Motor neuron (in vitro differentiated cells): ENCODE results near the gene TRIM7. TPM values are rescaled to one million over a fixed set of nuclear protein-coding genes. Genes with fewer than 3 reads are reported as not detected.
"Not testable (repeated sequence)": the region's sequence is repeated elsewhere in the genome, so short reads cannot be mapped to it uniquely, and the experiment has no call there.

Source experiments
- ATAC-seq, 8 experiments: fragments of 200-7000 bp; cut with Tn5 transposase; replicated peaks in 6 of 8; 2 replicates each; pipeline ENCODE4 v1.8.0; 2021; ENCODE audit warnings: mild to moderate bottlenecking in 8 of 8, moderate library complexity in 8 of 8
- H3K27ac ChIP-seq, 2 donors: fragments of 250-450 bp; sonication (Bioruptor Pico); 2 replicates each; pipeline ENCODE4 v1.9.0; 2021; ENCODE audit warnings: antibody characterized with exemption in 2 of 2, mild to moderate bottlenecking in 2 of 2, moderate library complexity in 1 of 2
- H3K4me1 ChIP-seq, 2 donors: fragments of 250-450 bp; sonication (Bioruptor Pico); replicated peaks in 1 of 2; 2 replicates each; pipeline ENCODE4 v1.6.1; 2021; ENCODE audit warnings: antibody characterized with exemption in 2 of 2, mild to moderate bottlenecking in 2 of 2, moderate library complexity in 1 of 2
- H3K4me3 ChIP-seq, 5 donors: fragments of 250-450 bp; sonication (Bioruptor Pico); 2 replicates each; pipeline ENCODE4 v1.9.0; 2021; ENCODE audit warnings: antibody characterized with exemption in 5 of 5, mild to moderate bottlenecking in 5 of 5, moderate library complexity in 4 of 5
- WGBS, 10 experiments: fragments of 450-650 bp; shearing (Covaris generic); methylation state at CpG; one replicate each; pipeline ENCODE4 v1.0.0; 2022; 5-methylcytosine and 5-hydroxymethylcytosine counted together
- in situ Hi-C, 9 experiments: fragments of 400-800 bp; cut with MboI; loops; one replicate each; pipeline ENCODE4 v1.15.0; 2021; ENCODE audit warnings: low sequenced_read_pairs in 9 of 9, low pct_unique_long_range_greater_than_20kb in 2 of 9; ENCODE audit not compliant: unreplicated experiment in 9 of 9
- total RNA-seq, 8 experiments: library from RNA; unstranded; fragments of 300-600 nt; gene quantifications; 2 replicates each; pipeline versions ENCODE4 v1.2.3 to v1.2.4, GENCODE V29; 2022

Gene TRIM7
- total RNA-seq, 8 experiments from 2014 or later, result 0.38 to 3.1 (median 1.2) TPM

- H3K27ac ChIP-seq, result peak overlapping the region in 1 of 2 donors; percentile 26
- H3K4me1 ChIP-seq, result peaks cover 0 to 6% of the 10 kb centered on the region in 2 donors
- peak overlapping the region; percentile 33 to 49 (median 41) for H3K4me3 ChIP-seq
- in situ Hi-C loops, result no loop called here
- ATAC-seq, result peak; percentile 3 to 41 (median 24)
- WGBS, 10 experiments, result 0 to 12% (median 2%) methylated on average over 3 to 19 of the region's 46 CpGs
Measured at GRCh38 chr5:181217111-181217802, 12.3 kb upstream of the TRIM7 start.

GRCh38 chr5:181215997-181216989 lies 11.3 kb upstream of the TRIM7 start:
- in situ Hi-C loops, result no loop called here
- peak overlapping the region; percentile 33 to 49 (median 41) for H3K4me3 ChIP-seq
- WGBS, 10 experiments, result 7 to 100% (median 25%) methylated on average over 1 to 22 of the region's 44 CpGs; no CpG with 5 or more reads in 2 of the 10 experiments
- peaks cover 0 to 6% of the 10 kb centered on the region in 2 donors for H3K4me1 ChIP-seq
- peak in 1 of 8 experiments; percentile 2 for ATAC-seq
- no peak overlapping the region for H3K27ac ChIP-seq

DNA sequence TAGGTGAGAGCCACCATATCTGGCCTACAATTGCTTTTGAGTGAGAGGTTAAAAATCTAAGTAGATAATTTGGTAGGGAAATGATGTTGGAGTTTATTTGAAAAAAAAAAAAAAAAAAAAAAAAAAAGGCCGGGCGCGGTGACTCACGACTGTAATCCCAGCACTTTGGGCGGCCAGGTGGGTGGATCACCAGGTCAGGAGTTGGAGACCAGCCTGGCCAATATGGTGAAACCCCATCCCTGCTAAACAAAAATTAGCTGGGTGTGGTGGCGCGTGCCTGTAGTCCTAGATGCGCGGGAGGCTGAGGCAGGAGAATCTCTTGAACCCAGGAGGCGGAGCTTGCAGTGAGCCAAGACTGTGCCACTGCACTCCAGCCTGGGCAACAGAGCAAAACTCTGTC lies 9.3 kb upstream of the TRIM7 start:
- H3K4me3 ChIP-seq, ATAC-seq, H3K4me1 ChIP-seq, H3K27ac ChIP-seq, in situ Hi-C loops: not testable (repeated sequence)
- 55 to 100% (median 92%) methylated on average over 2 to 10 of the region's 10 CpGs; no CpG with 5 or more reads in 3 of the 10 experiments for WGBS, 10 experiments

- H3K4me1 ChIP-seq, result peaks cover 0 to 6% of the 10 kb centered on the region in 2 donors
- in situ Hi-C loops, result no loop called here
- no peak overlapping the region for H3K27ac ChIP-seq
- 20 to 79% (median 53%) methylated on average over 1 to 2 of the region's 2 CpGs; no CpG with 5 or more reads in 2 of the 10 experiments for WGBS, 10 experiments
- ATAC-seq, result no peak
- H3K4me3 ChIP-seq, result no peak overlapping the region
Measured at GRCh38 chr5:181212934-181213333, 7.9 kb upstream of the TRIM7 start.

- Histone ChIP-seq H3K27ac (no peak overlapping the region), H3K4me3 (no peak overlapping the region), H3K4me1 (peaks cover 0 to 6% of the 10 kb centered on the region in 2 donors)
- in situ Hi-C loops, result no loop called here
- ATAC-seq, result no peak
- 38 to 100% (median 87%) methylated on average over 2 to 6 of the region's 6 CpGs; no CpG with 5 or more reads in 2 of the 10 experiments for WGBS, 10 experiments
Measured at GRCh38 chr5:181212080-181212479, 7.1 kb upstream of the TRIM7 start.

- Histone ChIP-seq H3K4me1 (peaks cover 0 to 1% of the 10 kb centered on the region in 2 donors), H3K27ac (no peak overlapping the region), H3K4me3 (no peak overlapping the region)
- 27 to 100% (median 57%) methylated on average over 1 to 7 of the region's 7 CpGs; no CpG with 5 or more reads in 2 of the 10 experiments for WGBS, 10 experiments
- in situ Hi-C loops, result no loop called here
- ATAC-seq, result no peak
Measured at GRCh38 chr5:181211208-181211607, 6.2 kb upstream of the TRIM7 start.

DNA sequence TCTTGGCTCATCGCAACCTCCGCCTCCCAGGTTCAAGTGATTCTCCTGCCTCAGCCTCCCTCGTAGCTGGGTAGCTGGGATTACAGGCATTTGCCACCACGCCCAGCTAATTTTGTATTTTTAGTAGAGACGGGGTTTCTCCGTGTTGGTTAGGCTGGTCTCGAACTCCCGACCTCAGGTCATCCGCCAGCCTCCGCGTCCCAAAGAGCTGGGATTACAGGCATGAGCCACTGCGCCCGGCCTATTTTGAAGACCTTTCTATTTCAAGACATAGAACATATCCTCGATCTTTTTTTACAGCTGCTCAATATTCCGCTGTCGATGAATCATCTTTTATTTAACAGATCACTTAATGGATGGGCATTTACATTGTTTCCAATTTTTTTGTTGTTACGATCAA lies 5.7 kb upstream of the TRIM7 start:
- ATAC-seq, in situ Hi-C loops: not testable (repeated sequence)

DNA sequence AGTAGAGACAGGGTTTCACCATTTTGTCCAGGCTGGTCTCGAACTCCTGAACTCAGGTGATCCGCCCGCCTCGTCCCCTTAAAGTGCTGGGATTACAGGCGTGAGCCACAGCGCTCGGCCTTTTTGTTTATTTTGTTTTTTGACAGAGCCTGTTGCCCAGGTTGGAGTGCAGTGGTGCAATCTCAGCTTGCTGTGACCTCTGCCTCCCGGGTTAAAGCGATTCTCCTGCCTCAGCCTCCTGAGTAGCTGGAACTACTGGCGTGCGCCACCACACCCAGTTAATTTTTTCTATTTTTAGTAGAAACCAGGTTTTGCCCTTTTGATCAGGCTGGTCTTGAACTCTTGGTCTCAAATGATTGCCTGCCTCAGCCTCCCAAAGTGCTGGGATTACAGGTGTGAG lies 5.2 kb upstream of the TRIM7 start:
- H3K4me1 ChIP-seq, H3K27ac ChIP-seq, H3K4me3 ChIP-seq, in situ Hi-C loops, ATAC-seq: not testable (repeated sequence)
- WGBS, 10 experiments, result 50 to 100% (median 81%) methylated on average over 2 to 7 of the region's 11 CpGs; no CpG with 5 or more reads in 3 of the 10 experiments

More for the DNA sequence above, 5.7 kb upstream of the TRIM7 start:
- WGBS, 10 experiments, result 59 to 97% (median 77%) methylated on average over 2 to 13 of the region's 17 CpGs
- not testable (repeated sequence) for H3K4me3 ChIP-seq, H3K27ac ChIP-seq, H3K4me1 ChIP-seq

GRCh38 chr5:181209006-181209405 lies 4.0 kb upstream of the TRIM7 start:
- 77 to 100% (median 97%) methylated on average over 3 to 14 of the region's 24 CpGs; no CpG with 5 or more reads in 4 of the 10 experiments for WGBS, 10 experiments
- H3K27ac ChIP-seq, H3K4me1 ChIP-seq, in situ Hi-C loops, ATAC-seq, H3K4me3 ChIP-seq: not testable (repeated sequence)

DNA sequence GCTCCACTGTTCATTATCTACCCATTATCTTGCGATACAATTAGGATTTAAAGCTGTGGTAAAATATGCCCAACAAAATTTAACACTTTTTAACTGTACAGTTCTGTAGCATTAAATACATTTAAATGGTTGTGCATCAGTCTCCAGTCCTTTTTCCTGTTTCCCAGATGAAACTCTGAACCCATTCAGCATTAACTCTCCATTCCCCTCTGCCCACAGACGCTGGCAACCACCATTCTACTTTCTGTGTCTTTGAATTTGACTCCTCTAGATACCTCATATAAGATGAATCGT lies 2.9 kb upstream of the TRIM7 start:
- no peaks in the 10 kb centered on the region for H3K4me1 ChIP-seq
- in situ Hi-C loops, result no loop called here
- H3K27ac ChIP-seq, result no peak overlapping the region
- ATAC-seq, result no peak
- H3K4me3 ChIP-seq, result peak overlapping the region in 4 of 5 donors; percentile 38 to 42 (median 40)
- 0 to 76% (median 46%) methylated on average over 2 to 3 of the region's 3 CpGs for WGBS, 10 experiments

- peak overlapping the region in 1 of 2 donors; percentile 0 for H3K27ac ChIP-seq
- no peaks in the 10 kb centered on the region for H3K4me1 ChIP-seq
- peak overlapping the region; percentile 38 to 42 (median 40) for H3K4me3 ChIP-seq
- WGBS, 10 experiments, result 1 to 9% (median 3%) methylated on average over 9 to 26 of the region's 36 CpGs; no CpG with 5 or more reads in 1 of the 10 experiments
- in situ Hi-C loops, result no loop called here
- peak; percentile 21 to 64 (median 48) for ATAC-seq
Measured at GRCh38 chr5:181207214-181207959, 2.4 kb upstream of the TRIM7 start.

DNA sequence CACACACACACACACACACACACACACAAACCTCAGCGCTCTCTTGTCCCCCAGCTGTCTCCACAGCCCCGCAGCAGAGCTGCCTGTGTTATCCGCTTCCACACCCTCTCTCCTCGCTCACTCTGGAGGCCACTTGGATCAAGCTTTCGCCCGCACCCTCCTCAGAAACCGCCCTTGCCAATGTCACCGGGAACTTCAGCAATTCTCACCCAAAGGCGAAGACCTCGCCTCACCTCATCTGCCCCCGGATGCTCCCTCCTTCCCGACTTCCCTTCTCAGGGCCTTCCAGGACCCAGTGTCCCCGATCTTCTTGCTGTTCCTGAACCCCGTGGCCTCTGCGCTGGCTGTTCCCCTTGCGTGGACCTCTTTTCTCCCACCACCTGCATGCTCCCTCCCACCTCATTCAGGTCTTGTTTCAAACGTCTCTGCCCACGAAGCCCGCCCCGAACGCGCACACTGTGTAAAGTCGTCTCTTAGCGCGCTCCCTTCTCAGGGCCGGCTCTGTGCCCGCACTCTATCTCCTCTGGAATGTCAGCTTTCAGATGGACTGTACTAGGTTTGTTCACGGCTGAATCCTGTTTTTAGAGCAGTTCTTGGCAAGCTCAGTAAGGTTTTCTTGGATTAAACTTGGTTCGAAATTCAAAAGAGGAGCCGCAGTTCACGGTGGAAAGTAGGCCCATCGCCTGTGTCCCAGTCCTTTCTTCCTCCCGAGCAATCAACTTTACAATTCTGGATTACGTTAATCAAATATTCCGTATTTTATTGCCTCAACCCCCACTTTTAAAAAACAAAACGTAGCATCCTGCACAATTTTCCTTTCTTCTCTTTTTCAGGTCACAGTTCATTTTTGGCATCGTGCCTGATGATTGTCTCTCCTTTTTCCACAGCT lies 1.0 kb upstream of the TRIM7 start:
- Histone ChIP-seq H3K27ac (no peak overlapping the region), H3K4me1 (no peaks in the 10 kb centered on the region), H3K4me3 (peak overlapping the region; percentile 38 to 42 (median 40))
- in situ Hi-C loops, result no loop called here
- ATAC-seq, result peak in 3 of 8 experiments; percentile 1 to 5 (median 2)
- WGBS, 10 experiments, result 7 to 73% (median 12%) methylated on average over 2 to 30 of the region's 37 CpGs
